ENCODE results near the gene KCNH3. TPM values are rescaled to one million over a fixed set of nuclear protein-coding genes. Genes with fewer than 3 reads are reported as not detected.

Gene KCNH3
- total RNA-seq, 2 experiments from 2014 or later = 2.4 to 3.4 TPM

GRCh38 chr12:49563951-49564685 is 25.3 kb downstream of the KCNH3 start:
- intact Hi-C loops (cut with DNase I, micrococcal nuclease) = no loop called here
- Histone ChIP-seq H3K27ac (ENCODE audit: low read depth in 1 of 2, low read length in 2 of 2) (no peak overlapping the region), H3K36me3 (ENCODE audit: insufficient read depth, low read length) (peaks cover 67% of the 10 kb centered on the region), H3K4me3 (ENCODE audit: low read length) (no peak overlapping the region), H3K27me3 (ENCODE audit: control insufficient read depth in 1 of 2, insufficient read depth in 2 of 2, low read length in 2 of 2) (no peaks in the 10 kb centered on the region), H3K4me1 (ENCODE audit: insufficient read depth, low read length) (peaks cover 46% of the 10 kb centered on the region), H3K9me3 (ENCODE audit: control insufficient read depth in 1 of 2, insufficient read depth in 1 of 2, low read length in 2 of 2) (no peaks in the 10 kb centered on the region)
- Mint-ChIP-seq H3K27me3 (no peaks in the 10 kb centered on the region), H3K4me1 (ENCODE audit: low read depth) (peaks cover 61% of the 10 kb centered on the region), H3K27ac (peak overlapping the region; percentile 63), H3K4me3 (peak overlapping the region; percentile 42), H3K9me3 (no peaks in the 10 kb centered on the region), H3K36me3 (ENCODE audit: low read depth) (peaks cover 78% of the 10 kb centered on the region)
- ChIA-PET CTCF (no interaction called here), POLR2A (interaction anchor here (1.2 to 1.5 kb wide), 2 partner anchors 10 to 177 kb away, joined by 3 to 5 read pairs; partner anchors contain the start of gene TMBIM6)
- ATAC-seq (ENCODE audit: poor library complexity) = no peak
- TF ChIP-seq, protein P1, sequence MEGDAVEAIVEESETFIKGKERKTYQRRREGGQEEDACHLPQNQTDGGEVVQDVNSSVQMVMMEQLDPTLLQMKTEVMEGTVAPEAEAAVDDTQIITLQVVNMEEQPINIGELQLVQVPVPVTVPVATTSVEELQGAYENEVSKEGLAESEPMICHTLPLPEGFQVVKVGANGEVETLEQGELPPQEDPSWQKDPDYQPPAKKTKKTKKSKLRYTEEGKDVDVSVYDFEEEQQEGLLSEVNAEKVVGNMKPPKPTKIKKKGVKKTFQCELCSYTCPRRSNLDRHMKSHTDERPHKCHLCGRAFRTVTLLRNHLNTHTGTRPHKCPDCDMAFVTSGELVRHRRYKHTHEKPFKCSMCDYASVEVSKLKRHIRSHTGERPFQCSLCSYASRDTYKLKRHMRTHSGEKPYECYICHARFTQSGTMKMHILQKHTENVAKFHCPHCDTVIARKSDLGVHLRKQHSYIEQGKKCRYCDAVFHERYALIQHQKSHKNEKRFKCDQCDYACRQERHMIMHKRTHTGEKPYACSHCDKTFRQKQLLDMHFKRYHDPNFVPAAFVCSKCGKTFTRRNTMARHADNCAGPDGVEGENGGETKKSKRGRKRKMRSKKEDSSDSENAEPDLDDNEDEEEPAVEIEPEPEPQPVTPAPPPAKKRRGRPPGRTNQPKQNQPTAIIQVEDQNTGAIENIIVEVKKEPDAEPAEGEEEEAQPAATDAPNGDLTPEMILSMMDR (IDR thresholded peaks at IDR 0.05) = no peak
- no peak for DNase-seq

GRCh38 chr12:49564686-49565405 is 26.0 kb downstream of the KCNH3 start:
- ChIA-PET CTCF (no interaction called here), POLR2A (interaction anchor here (1.2 to 1.5 kb wide), 2 partner anchors 11 to 177 kb away, joined by 3 to 5 read pairs; partner anchors contain the start of gene TMBIM6)
- Histone ChIP-seq H3K4me3 (ENCODE audit: low read length) (no peak overlapping the region), H3K36me3 (ENCODE audit: insufficient read depth, low read length) (peaks cover 60% of the 10 kb centered on the region), H3K27ac (ENCODE audit: low read depth in 1 of 2, low read length in 2 of 2) (peak overlapping the region in 1 of 2 donors; percentile 13), H3K9me3 (ENCODE audit: control insufficient read depth in 1 of 2, insufficient read depth in 1 of 2, low read length in 2 of 2) (no peaks in the 10 kb centered on the region), H3K27me3 (ENCODE audit: control insufficient read depth in 1 of 2, insufficient read depth in 2 of 2, low read length in 2 of 2) (no peaks in the 10 kb centered on the region), H3K4me1 (ENCODE audit: insufficient read depth, low read length) (peaks cover 49% of the 10 kb centered on the region)
- Mint-ChIP-seq H3K9me3 (no peaks in the 10 kb centered on the region), H3K27me3 (no peaks in the 10 kb centered on the region), H3K36me3 (ENCODE audit: low read depth) (peaks cover 71% of the 10 kb centered on the region), H3K27ac (peak overlapping the region; percentile 63), H3K4me1 (ENCODE audit: low read depth) (peaks cover 61% of the 10 kb centered on the region), H3K4me3 (peak overlapping the region; percentile 60)
- no peak for ATAC-seq (ENCODE audit: poor library complexity)
- TF ChIP-seq, protein P1 (IDR thresholded peaks at IDR 0.05) = no peak
- peak in 1 of 14 experiments; percentile 19 for DNase-seq
- intact Hi-C loops (cut with DNase I, micrococcal nuclease) = loop anchor here (1.0 to 5.0 kb wide), 2 partner anchors 24 to 177 kb away; partner anchors contain the start of gene TMBIM6 (in 1 of the 2)

DNA sequence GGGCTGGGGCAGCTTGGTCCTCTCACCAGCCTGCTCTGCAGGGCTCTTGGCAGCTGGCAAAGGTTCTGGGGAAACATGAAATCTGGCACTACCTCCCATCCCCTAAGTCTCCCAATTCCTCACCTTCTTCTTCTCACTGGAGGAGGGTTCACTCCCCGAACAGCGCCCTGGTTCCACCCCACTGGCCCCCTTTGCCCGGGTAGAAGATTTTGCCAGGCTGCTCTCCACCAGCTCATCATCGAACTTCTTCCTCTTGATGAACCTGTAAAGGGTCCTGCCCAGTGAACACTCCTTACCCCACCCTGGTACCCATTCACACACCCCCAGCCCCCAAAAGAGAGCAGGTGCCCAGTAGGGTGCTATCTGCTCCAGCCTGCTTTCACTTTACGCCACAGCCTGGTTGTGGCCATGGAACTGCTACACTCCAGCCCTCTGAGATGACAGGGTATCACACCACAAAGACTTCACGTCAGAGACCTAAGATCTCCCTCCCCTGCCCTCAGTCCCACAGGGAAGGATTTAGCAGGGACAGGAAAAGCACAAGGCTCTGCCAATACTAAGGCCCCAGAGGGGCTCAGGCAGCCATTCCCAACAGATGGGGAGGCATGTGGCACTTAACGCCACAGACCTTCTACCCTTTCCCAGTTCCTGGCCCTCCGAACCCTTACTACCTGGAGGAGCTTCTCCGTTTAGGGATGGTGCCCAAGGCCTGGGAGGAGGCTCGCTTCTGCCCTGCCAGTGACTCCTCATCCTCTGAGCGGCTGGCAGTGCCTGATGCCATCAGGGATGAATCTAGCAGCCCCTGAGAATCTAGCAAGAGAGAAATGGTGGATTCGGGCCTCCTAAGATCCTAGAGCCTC is 26.8 kb downstream of the KCNH3 start:
- peaks cover 52% of the 10 kb centered on the region for H3K36me3 ChIP-seq (ENCODE audit: insufficient read depth, low read length)
- Mint-ChIP-seq H3K27ac (peak overlapping the region; percentile 63), H3K4me1 (ENCODE audit: low read depth) (peaks cover 65% of the 10 kb centered on the region), H3K9me3 (no peaks in the 10 kb centered on the region), H3K36me3 (ENCODE audit: low read depth) (peaks cover 66% of the 10 kb centered on the region), H3K4me3 (peak overlapping the region; percentile 60), H3K27me3 (no peaks in the 10 kb centered on the region)
- peak overlapping the region in 1 of 2 donors; percentile 13 for H3K27ac ChIP-seq (ENCODE audit: low read depth in 1 of 2, low read length in 2 of 2)
- ChIA-PET CTCF (interaction anchor here (1.0 kb wide), 1 partner anchor 15 kb away, joined by 3 read pairs; no protein-coding TSS in a partner anchor), POLR2A (interaction anchor here (1.2 to 1.5 kb wide), 2 partner anchors 12 to 176 kb away, joined by 3 to 5 read pairs; partner anchors contain the start of gene TMBIM6)
- no peak overlapping the region for H3K4me3 ChIP-seq (ENCODE audit: low read length)
- intact Hi-C loops (cut with DNase I, micrococcal nuclease) = loop anchor here (1.0 to 5.0 kb wide), 3 partner anchors 24 to 177 kb away; partner anchors contain the start of gene TMBIM6 (in 1 of the 2)
- ATAC-seq (ENCODE audit: poor library complexity) (no peak), DNase-seq (no peak)
- TF ChIP-seq, protein P1 (IDR thresholded peaks at IDR 0.05) = no peak
- H3K27me3 ChIP-seq (ENCODE audit: control insufficient read depth in 1 of 2, insufficient read depth in 2 of 2, low read length in 2 of 2) = no peaks in the 10 kb centered on the region
- peaks cover 49% of the 10 kb centered on the region for H3K4me1 ChIP-seq (ENCODE audit: insufficient read depth, low read length)
- no peaks in the 10 kb centered on the region for H3K9me3 ChIP-seq (ENCODE audit: control insufficient read depth in 1 of 2, insufficient read depth in 1 of 2, low read length in 2 of 2)

Measured in CD4-positive, alpha-beta T cell (primary cell).